GM12878 (cell line): Measurements from ENCODE around the gene ATG5. TPM values are rescaled to one million over a fixed set of nuclear protein-coding genes. Genes with fewer than 3 reads are reported as not detected.

Experiments
- ATAC-seq: fragments of 200-7000 bp; cut with Tn5 transposase; 3 replicates; pipeline ENCODE4 v1.9.1; 2020; ENCODE audit warnings: mild to moderate bottlenecking, moderate library complexity
- BruUV-seq: library from RNA; stranded (reverse); fragments of 400-500 nt; replicated peaks from 2 replicates; lab custom pipeline; 2021; lab: Mats Ljungman, UMichigan
- CTCF ChIA-PET: fragments of 300-600 bp; sonication (Branson Sonifier 250); formaldehyde crosslinking; extraction: SDS; loops from one replicate; lab custom pipeline; 2021; ENCODE audit warnings: inconsistent platforms; lab: Yijun Ruan, JAX
- POLR2A ChIA-PET: fragments of 350-600 bp; formaldehyde crosslinking; extraction: SDS; loops from one replicate; lab custom pipeline; 2021; ENCODE audit warnings: inconsistent platforms; lab: Charles Lee
- RAD21 ChIA-PET: fragments of 300-600 bp; sonication (Branson Sonifier 250); formaldehyde crosslinking; loops from one replicate; lab custom pipeline; 2023; ENCODE audit warnings: antibody characterized with exemption; ENCODE audit not compliant: unreplicated experiment; lab: Charles Lee
- SMC1A ChIA-PET: fragments of 300-600 bp; sonication (Branson Sonifier 250); formaldehyde crosslinking; loops from one replicate; lab custom pipeline; 2023; ENCODE audit not compliant: unreplicated experiment, uncharacterized antibody; lab: Charles Lee
- DNase-seq: peaks from one replicate; pipeline ENCODE4 v3.0.0-alpha.2; 2011; ENCODE audit warnings: low read depth, low spot score
- FAIRE-seq: peaks from 3 replicates; lab custom pipeline; 2011; peaks lifted over from hg19 to GRCh38; lab: Jason Lieb, UNC
- H2AFZ ChIP-seq: 2 replicates; pipeline ENCODE4 v1.6.0; 2011; ENCODE audit warnings: low read depth, low read length, control low read depth; ENCODE audit not compliant: control insufficient read depth
- H3K27ac ChIP-seq: 2 replicates; pipeline ENCODE4 v1.5.1; 2011; ENCODE audit warnings: control low read depth; ENCODE audit not compliant: control insufficient read depth, insufficient read depth
- H3K27me3 ChIP-seq, 2 experiments: replicated peaks in 1 of 2; 2 replicates each; pipeline versions ENCODE4 v1.6.0 to v1.6.1; 2011; ENCODE audit warnings: low read length in 1 of 2; ENCODE audit not compliant: control insufficient read depth in 2 of 2, insufficient read depth in 2 of 2
- H3K36me3 ChIP-seq, 2 experiments: 2 replicates each; pipeline ENCODE4 v1.5.1; 2011; ENCODE audit warnings: low read length in 1 of 2; ENCODE audit not compliant: control insufficient read depth in 2 of 2, insufficient read depth in 2 of 2
- H3K4me1 ChIP-seq: 2 replicates; pipeline ENCODE4 v1.6.1; 2011; ENCODE audit warnings: mild to moderate bottlenecking, low read length, moderate library complexity, mixed read lengths; ENCODE audit not compliant: control insufficient read depth, insufficient read depth
- H3K4me2 ChIP-seq: 2 replicates; pipeline ENCODE4 v1.6.0; 2011; ENCODE audit warnings: control low read depth; ENCODE audit not compliant: control insufficient read depth, insufficient read depth
- H3K4me3 ChIP-seq: fragments of 200-600 bp; sonication (generic); 2 replicates; pipeline ENCODE4 v1.5.1; 2016
- H3K79me2 ChIP-seq: 2 replicates; pipeline ENCODE4 v1.6.0; 2011; ENCODE audit warnings: low read length; ENCODE audit not compliant: control insufficient read depth, insufficient read depth
- H3K9ac ChIP-seq: 2 replicates; pipeline ENCODE4 v1.8.0; 2011; ENCODE audit warnings: low read length, control low read depth, mixed read lengths; ENCODE audit not compliant: control insufficient read depth, insufficient read depth
- H3K9me3 ChIP-seq: replicated peaks from 3 replicates; pipeline ENCODE4 v1.5.1; 2011; ENCODE audit warnings: mild to moderate bottlenecking, low read length; ENCODE audit not compliant: control insufficient read depth, insufficient read depth
- H4K20me1 ChIP-seq: 2 replicates; pipeline ENCODE4 v1.6.0; 2011; ENCODE audit not compliant: control insufficient read depth, insufficient read depth
- BRCA1 ChIP-seq: IDR thresholded peaks from 2 replicates; pipeline ENCODE4 v1.6.1; 2011; ENCODE audit warnings: low read depth, low read length, improper control_type of control experiment
- CEBPZ ChIP-seq: fragments of 150-350 bp; IDR thresholded peaks from 2 replicates; pipeline ENCODE4 v1.6.1; 2016; ENCODE audit warnings: low read depth, low read length
- CHD2 ChIP-seq: IDR thresholded peaks from 2 replicates; pipeline ENCODE4 v1.6.1; 2011; ENCODE audit warnings: low read depth, low read length, improper control_type of control experiment, borderline replicate concordance
- CREB1 ChIP-seq: IDR thresholded peaks from 2 replicates; pipeline ENCODE4 v1.6.1; 2012; ENCODE audit warnings: low read depth, mild to moderate bottlenecking, inconsistent platforms
- EED ChIP-seq: sonication (generic); IDR thresholded peaks from 2 replicates; pipeline ENCODE4 v1.6.1; 2016; ENCODE audit warnings: antibody characterized with exemption, low read depth
- EP300 ChIP-seq, 2 experiments: fragments of 150-350 bp in 1 of 2; IDR thresholded peaks; 2 replicates each; pipeline ENCODE4 v1.6.1; 2011 to 2012; ENCODE audit warnings: low read depth in 2 of 2, low read length in 2 of 2, borderline replicate concordance in 1 of 2, improper control_type of control experiment in 1 of 2, inconsistent platforms in 1 of 2; ENCODE audit not compliant: control insufficient read depth in 1 of 2
- GATAD2B ChIP-seq: fragments of 450-650 bp; conservative IDR thresholded peaks from 2 replicates; pipeline ENCODE4 v1.6.1; 2017; ENCODE audit warnings: low read depth, mild to moderate bottlenecking, moderate library complexity
- HSF1 ChIP-seq: fragments of 150-350 bp; IDR thresholded peaks from 2 replicates; pipeline ENCODE4 v1.6.1; 2014; ENCODE audit warnings: mild to moderate bottlenecking, low read depth, low read length
- JUNB ChIP-seq: IDR thresholded peaks from 2 replicates; pipeline ENCODE4 v1.6.1; 2016; ENCODE audit warnings: antibody characterized with exemption, mild to moderate bottlenecking
- JUND ChIP-seq: IDR thresholded peaks from 2 replicates; pipeline ENCODE4 v1.6.1; 2012; ENCODE audit warnings: low read depth, mild to moderate bottlenecking, low read length, improper control_type of control experiment, moderate library complexity
- KDM1A ChIP-seq: fragments of 200-600 bp; sonication (generic); IDR thresholded peaks from 2 replicates; pipeline ENCODE4 v1.6.1; 2016; ENCODE audit warnings: borderline replicate concordance
- KLF5 ChIP-seq: fragments of 450-650 bp; IDR thresholded peaks from 2 replicates; pipeline ENCODE4 v1.6.1; 2014; ENCODE audit warnings: mild to moderate bottlenecking; ENCODE audit not compliant: partially characterized antibody
- MAX ChIP-seq: IDR thresholded peaks from 2 replicates; pipeline ENCODE4 v1.6.1; 2012; ENCODE audit warnings: low read depth, low read length, improper control_type of control experiment
- TAF1 ChIP-seq: IDR thresholded peaks from 2 replicates; pipeline ENCODE4 v1.6.1; 2011; ENCODE audit warnings: mild to moderate bottlenecking, low read depth, low read length, borderline replicate concordance
- ZBTB33 ChIP-seq: fragments of 450-650 bp; IDR thresholded peaks from 2 replicates; pipeline ENCODE4 v1.6.1; 2017; ENCODE audit warnings: mild to moderate bottlenecking
- ZZZ3 ChIP-seq: IDR thresholded peaks from 2 replicates; pipeline ENCODE4 v1.6.1; 2011; ENCODE audit warnings: low read depth; ENCODE audit not compliant: control insufficient read depth, insufficient read length
- WGBS: methylation state at CpG from one replicate; pipeline ENCODE4 v1.1.6; 2016; ENCODE audit warnings: low lambda C conversion rate; ENCODE audit not compliant: insufficient replicate concordance, insufficient coverage; ENCODE audit errors: missing lambda C conversion rate; 5-methylcytosine and 5-hydroxymethylcytosine counted together
- in situ Hi-C: fragments of 300-500 bp; cut with MboI; formaldehyde crosslinking; loops from 9 replicates; pipeline ENCODE4 v1.14.3; 2018; ENCODE audit warnings: mixed read lengths
- intact Hi-C: fragments of 100-400 bp; cut with micrococcal nuclease; formaldehyde crosslinking; loops from one replicate; pipeline ENCODE4 v1.14.2; 2022; ENCODE audit not compliant: unreplicated experiment
- polyA plus RNA-seq, 11 experiments: library from polyadenylated mRNA; depleted of rRNA in 4 of 11; unstranded in 6 of 11; stranded (reverse) in 5 of 11; fragments of >200 nt; fragmentation: Nextera tagmentation in 4 of 11; fragmentation: Illumina TruSeq in 1 of 11; extraction: Ambion mirVana in 4 of 11; extraction: Trizol in 1 of 11; gene quantifications; 1 replicate in 1 of 11; 2 replicates in 10 of 11; pipeline versions ENCODE4 v1.2.1 to v1.2.3, GENCODE V29; 2011 to 2016; ENCODE audit warnings: inconsistent platforms in 2 of 11, missing spikeins in 2 of 11, low read depth in 1 of 11
- total RNA-seq, 4 experiments: library from RNA; depleted of rRNA in 3 of 4; stranded (reverse); fragments of >200 nt in 3 of 4; fragmentation: Illumina TruSeq in 1 of 4; extraction: Trizol in 1 of 4; gene quantifications; 2 replicates each; pipeline versions ENCODE4 v1.2.1 to v1.2.3, GENCODE V29; 2013 to 2021

The ATG5 gene
- total and polyA plus RNA-seq, 10 of the 15 experiments (the other 5 are each of a cell fraction or from before 2014, with no cell fraction given), result 12.9 to 51.8 (median 23.9) TPM

- Histone ChIP-seq H3K9ac (no peak overlapping the region), H3K36me3 (no peaks in the 10 kb centered on the region; a peak in 2 of 4 replicates), H3K9me3 (no peaks in the 10 kb centered on the region; the same call in 2 of the 3 replicates), H3K79me2 (no peaks in the 10 kb centered on the region), H3K4me1 (peaks cover 9% of the 10 kb centered on the region; the same call in 1 of the 2 replicates), H3K27ac (no peak overlapping the region), H3K4me2 (no peak overlapping the region), H2AFZ (no peak overlapping the region), H3K4me3 (no peak overlapping the region), H3K27me3 (no peaks in the 10 kb centered on the region), H4K20me1 (no peaks in the 10 kb centered on the region)
- intact Hi-C loops, result no loop called here
- ChIA-PET SMC1A (interaction anchor here (1.0 to 3.6 kb wide), 5 partner anchors 12 to 107 kb away, joined by 3 to 16 read pairs (median 5); no protein-coding TSS in a partner anchor), RAD21 (interaction anchor here (0.9 to 1.0 kb wide), 3 partner anchors 11 to 110 kb away, joined by 3 to 4 read pairs (median 3); no protein-coding TSS in a partner anchor), POLR2A (no interaction called here), CTCF (interaction anchor here (0.6 to 1.0 kb wide), 2 partner anchors 23 to 37 kb away, joined by 3 read pairs; no protein-coding TSS in a partner anchor)
- DNase-seq (no peak), ATAC-seq (no peak), FAIRE-seq (no peak)
- BruUV-seq, result no TSS peak
- WGBS, result 100% methylated on average over 1 of the region's 1 CpG
- in situ Hi-C loops, result no loop called here
- TF ChIP-seq TAF1 (no peak), ZZZ3 (no peak), HSF1 (no peak), BRCA1 (no peak), ZBTB33 (no peak), KDM1A (no peak), GATAD2B (no peak), JUNB (no peak), EP300 (IDR thresholded peaks at IDR 0.05; ENCODE audit: borderline replicate concordance in 1 of 2, control insufficient read depth in 1 of 2, low read depth in 2 of 2, low read length in 2 of 2) (no peak), MAX (no peak), KLF5 (no peak), CEBPZ (no peak), EED (no peak), JUND (no peak), CHD2 (no peak), CREB1 (no peak)
Observed at GRCh38 chr6:106199998-106200397, 125.6 kb downstream of the ATG5 start.
